Frontal cortex (tissue), 4 donors: Measurements from ENCODE around the gene LIPA. TPM values are rescaled to one million over a fixed set of nuclear protein-coding genes. Genes with fewer than 3 reads are reported as not detected.

Experiments
- DNase-seq, 2 donors: peaks; one replicate each; pipeline ENCODE4 v3.0.0; 2012; ENCODE audit warnings: low spot score in 2 of 2
- FAIRE-seq: peaks from 2 replicates; lab custom pipeline; 2012; peaks lifted over from hg19 to GRCh38; lab: Jason Lieb, UNC
- total RNA-seq: library from RNA; depleted of rRNA; stranded (reverse); fragments of >200 nt; gene quantifications from one replicate; pipeline ENCODE4 v1.2.3, GENCODE V29; 2014
- donor health status: control.
- donor health status: control.
- donor health status: control.

Gene LIPA
- total RNA-seq, 1 donor from 2014 or later = 38.7 TPM

- DNase-seq (no peak), FAIRE-seq (no peak)
Measured at GRCh38 chr10:89242840-89243568, 8.6 kb downstream of the LIPA start.

- FAIRE-seq (no peak), DNase-seq (no peak)
Measured at GRCh38 chr10:89242345-89242684, 9.3 kb downstream of the LIPA start.

DNA sequence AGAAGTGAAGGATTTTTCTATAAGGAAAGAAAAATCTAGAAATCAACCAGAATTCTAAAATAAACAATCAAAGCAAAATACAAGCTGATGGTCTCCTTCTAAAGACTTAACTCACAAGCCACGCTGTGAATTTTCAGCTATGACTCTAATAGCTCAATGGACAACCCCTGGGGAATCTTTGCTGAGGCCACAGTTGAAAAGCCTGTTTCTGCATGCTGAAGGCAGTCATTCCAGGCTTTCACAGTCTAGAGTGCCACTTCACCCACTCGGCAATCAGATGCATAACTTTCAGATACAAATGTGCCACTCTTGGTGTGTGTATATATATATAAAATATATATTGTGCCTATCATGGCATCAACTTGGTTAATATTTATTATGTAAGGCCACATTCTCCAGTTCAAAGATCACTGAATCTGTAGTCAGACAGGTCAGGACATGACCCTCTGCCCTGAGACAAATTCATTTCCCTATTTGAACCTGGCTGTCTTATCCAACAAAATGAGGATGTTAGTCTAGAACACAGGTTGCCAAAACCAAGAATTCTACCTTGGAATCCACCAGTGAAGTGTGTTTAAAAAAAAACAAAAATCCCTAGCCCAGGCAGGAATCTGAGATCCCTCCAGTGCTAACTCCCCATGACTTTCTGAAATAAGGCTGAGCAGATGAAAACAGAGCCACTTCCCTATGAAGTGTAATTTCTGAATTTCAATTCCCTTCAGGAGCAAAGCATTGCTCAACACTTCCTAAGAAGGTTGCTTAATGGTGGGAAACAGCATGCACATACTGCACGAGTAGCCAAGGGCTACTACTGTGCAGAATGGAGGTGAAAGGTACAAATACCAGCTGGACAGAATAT, 9.9 kb downstream of the LIPA start:
- no peak for DNase-seq
- FAIRE-seq = no peak

- no peak for DNase-seq
- no peak for FAIRE-seq
Measured at GRCh38 chr10:89241026-89241425, 10.5 kb downstream of the LIPA start.

GRCh38 chr10:89240519-89240918, 11.1 kb downstream of the LIPA start:
- DNase-seq = no peak
- FAIRE-seq = no peak

GRCh38 chr10:89238956-89239644, 12.5 kb downstream of the LIPA start:
- FAIRE-seq = no peak

DNA sequence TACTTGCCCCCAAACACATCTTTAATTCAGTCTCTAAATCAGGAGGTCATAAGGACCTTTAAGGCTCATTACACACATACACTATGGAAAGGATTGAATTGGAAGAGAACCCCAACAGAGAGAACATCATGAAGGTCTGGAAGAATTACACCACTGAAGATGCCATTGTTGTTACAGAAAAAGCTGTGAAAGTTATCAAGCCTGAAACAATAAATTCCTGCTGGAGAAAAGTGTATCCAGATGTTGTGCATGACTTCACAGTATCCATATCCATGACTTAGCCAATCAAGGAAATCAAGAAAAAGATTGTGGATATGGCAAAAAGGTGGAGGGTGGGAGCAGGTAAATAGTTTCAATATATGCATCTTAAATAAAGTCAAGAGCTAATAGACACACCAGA, 13.7 kb downstream of the LIPA start:
- FAIRE-seq (no peak), DNase-seq (no peak)

More at GRCh38 chr10:89238956-89239644, 12.5 kb downstream of the LIPA start:
- no peak for DNase-seq

GRCh38 chr10:89236226-89236797, 15.3 kb downstream of the LIPA start:
- DNase-seq (no peak), FAIRE-seq (no peak)

GRCh38 chr10:89235073-89235798, 16.3 kb downstream of the LIPA start:
- FAIRE-seq (no peak), DNase-seq (peak in 1 of 2 donors; percentile 39)

DNA sequence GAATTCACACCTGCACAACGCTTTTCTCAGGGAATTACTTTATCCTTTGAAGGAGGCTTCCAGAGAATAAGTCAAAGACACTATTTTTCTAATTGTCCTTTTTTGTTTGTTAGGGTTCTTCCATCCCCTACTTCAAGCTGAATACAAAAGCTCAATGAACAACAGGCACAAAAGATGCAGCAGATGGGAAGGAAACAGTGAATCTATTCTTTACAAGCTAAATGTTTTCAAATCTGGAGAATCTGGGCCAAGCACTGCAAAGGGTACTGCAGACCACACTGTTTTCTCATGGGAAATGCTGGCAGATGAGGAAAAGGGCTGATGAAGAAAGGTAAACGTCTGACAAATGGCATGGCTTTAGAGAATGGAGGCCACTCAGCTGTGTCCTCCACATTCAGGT, 18.5 kb downstream of the LIPA start:
- no peak for DNase-seq
- peak; percentile 50 for FAIRE-seq

DNA sequence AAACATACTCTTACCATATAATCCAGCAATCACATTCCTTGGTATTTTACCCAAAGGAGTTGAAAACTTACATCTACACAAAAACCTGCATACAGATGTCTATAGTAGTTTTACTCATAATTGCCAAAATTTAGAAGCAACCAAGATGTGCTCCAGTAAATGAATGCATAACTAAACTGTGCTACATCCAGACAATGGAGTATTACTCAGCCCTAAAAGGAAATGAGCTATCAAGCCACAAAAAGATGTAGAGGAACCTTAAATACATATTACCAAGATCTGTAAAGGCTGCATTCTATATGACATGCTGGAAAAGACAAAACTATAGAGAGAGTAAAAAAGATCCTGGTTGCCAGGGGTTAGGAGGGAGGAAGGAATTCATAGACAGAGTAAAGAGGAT, 22.6 kb downstream of the LIPA start:
- FAIRE-seq (no peak), DNase-seq (no peak)

- FAIRE-seq (no peak), DNase-seq (no peak)
Measured at GRCh38 chr10:89228146-89228545, 23.4 kb downstream of the LIPA start.

- DNase-seq = no peak
- no peak for FAIRE-seq
Measured at GRCh38 chr10:89226891-89227290, 24.7 kb downstream of the LIPA start.

DNA sequence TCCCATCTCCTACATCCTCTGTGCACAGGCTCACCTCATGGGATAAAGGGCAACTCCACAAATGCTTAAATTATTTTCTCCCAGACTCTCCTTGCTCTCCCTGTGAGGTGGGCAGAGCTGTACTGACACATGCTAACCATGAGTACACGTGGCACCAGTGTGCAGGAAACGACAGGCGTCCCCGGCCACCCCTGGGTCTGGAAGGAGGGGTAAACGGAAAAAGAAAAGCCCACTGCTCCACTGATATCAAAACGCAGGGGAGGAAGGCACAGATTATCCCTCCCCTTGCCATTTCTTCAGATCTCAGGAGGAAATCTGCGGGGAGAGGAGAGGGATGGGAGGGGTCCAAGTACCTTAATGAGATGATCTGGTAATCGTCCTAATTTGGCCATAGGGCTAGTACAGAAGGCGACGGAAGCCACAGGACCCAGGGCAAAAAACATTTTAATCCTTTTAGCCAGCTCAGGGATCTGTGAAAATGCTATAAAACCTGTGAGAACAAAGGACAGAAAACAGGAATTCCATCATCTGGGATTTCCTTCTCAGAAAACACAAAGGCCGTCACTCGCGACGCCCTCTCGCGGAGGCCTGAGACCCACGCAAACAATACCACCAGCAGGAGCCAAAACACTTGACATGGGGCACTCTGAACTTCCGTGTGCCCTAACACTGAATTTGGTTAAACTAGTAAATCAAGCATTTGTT, 26.7 kb downstream of the LIPA start:
- no peak for DNase-seq
- no peak for FAIRE-seq

GRCh38 chr10:89221919-89222318, 29.7 kb downstream of the LIPA start:
- DNase-seq (no peak), FAIRE-seq (no peak)

GRCh38 chr10:89219513-89220218, 31.9 kb downstream of the LIPA start:
- DNase-seq (no peak), FAIRE-seq (no peak)

DNA sequence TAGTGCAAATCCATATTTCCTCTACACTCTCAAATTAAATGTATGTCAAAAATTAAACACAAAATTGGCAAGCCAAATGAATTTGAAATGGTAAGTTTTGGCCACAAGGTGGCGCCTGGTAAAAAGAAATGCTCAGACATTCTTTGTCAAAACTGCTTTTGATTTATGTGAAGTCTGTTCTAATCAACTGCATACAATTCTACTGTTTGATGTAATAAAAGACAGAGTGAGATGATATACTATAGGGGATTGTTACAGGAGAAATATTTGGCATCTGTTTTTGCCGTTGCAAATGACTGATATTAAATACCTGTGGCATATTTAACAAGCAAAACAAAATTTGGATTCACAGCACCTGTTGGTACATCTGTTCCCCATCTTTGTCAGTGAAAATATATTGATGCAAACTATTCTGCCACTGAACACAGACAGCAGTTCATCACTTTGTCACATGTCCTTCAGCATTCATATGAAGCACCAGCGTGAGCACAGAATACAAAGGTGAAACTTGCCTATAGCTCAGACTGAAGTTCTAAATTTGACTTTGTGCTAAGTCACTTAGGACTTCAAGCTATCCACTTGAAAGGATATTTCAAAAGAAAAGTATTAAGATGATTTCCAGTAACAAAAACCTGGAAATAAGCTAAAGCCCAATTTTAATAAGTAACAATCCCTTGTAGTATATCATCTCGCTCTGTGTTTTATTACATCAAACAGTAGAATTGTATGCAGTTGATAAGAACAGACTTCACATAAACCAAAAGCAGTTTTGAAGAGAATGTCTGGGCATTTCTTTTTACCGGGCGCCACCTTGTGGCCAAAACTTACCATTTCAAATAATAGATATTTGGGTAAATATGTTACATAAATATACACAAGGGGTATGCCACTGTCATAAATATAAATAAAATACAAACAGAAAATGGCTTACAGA, 34.3 kb downstream of the LIPA start:
- FAIRE-seq (peak; percentile 99), DNase-seq (no peak)

- DNase-seq = no peak
- no peak for FAIRE-seq
Measured at GRCh38 chr10:89216056-89216455, 35.5 kb downstream of the LIPA start.
